ENCODE data around the gene CHMP4B.
A peak's percentile ranks its signal among the peaks of the same experiment; 100 is the strongest.

Gene CHMP4B

DNA sequence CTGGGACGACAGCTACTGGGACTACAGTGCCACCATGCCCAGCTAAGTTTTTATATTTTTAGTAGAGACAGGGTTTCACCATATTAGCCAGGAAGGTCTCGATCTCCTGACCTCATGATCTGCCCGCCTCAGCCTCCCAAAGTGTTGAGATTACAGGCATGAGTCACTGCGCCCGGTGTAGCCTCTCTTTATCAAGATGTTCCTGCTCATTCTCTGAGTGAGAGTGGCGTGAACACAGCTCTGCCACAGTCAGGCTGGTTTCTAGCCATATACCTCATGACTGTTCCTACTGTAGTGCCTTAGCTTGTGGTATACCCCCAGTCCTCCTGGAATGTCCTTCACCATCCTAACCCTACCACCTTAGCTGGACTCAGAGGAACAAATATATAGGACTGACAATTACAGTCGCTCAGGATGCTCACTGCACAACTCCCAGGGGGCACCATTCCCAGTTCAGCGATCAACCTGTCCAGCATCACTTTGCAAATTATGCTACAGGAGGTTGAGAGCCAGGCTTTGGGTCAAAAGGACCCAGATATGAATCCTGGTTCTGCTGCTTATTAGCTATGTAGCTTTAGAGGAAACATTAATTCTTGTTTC is 86.3 kb downstream of the CHMP4B start:
- Histone ChIP-seq H3K79me2 (ENCODE audit: control insufficient read depth, low read length) (no peaks in the 10 kb centered on the region), H3K4me2 (ENCODE audit: low read length) (no peak overlapping the region), H3K27ac (ENCODE audit: low read depth, low read length) (no peak overlapping the region), H3K9me2 (replicated peaks; ENCODE audit: control insufficient read depth, low read length) (no peaks in the 10 kb centered on the region), H3K27me3 (ENCODE audit: control insufficient read depth, low read length) (peaks cover 23% of the 10 kb centered on the region), H3K4me1 (ENCODE audit: control insufficient read depth, low read length) (no peaks in the 10 kb centered on the region), H3F3A (ENCODE audit: control insufficient read depth, insufficient read depth) (no peaks in the 10 kb centered on the region), H4K20me1 (ENCODE audit: control insufficient read depth, insufficient read depth, low read depth, low read length) (no peaks in the 10 kb centered on the region), H3K36me3 (ENCODE audit: control insufficient read depth, low read length) (no peaks in the 10 kb centered on the region), H3K4me3 (ENCODE audit: low read length) (no peak overlapping the region), H3K9me3 (ENCODE audit: control insufficient read depth, insufficient read depth, low read length) (no peaks in the 10 kb centered on the region)
- no peak for TF ChIP-seq EZH2phosphoT487 (IDR thresholded peaks at IDR 0.05; ENCODE audit: borderline replicate concordance, low read length)
- TF ChIP-seq, protein P1, sequence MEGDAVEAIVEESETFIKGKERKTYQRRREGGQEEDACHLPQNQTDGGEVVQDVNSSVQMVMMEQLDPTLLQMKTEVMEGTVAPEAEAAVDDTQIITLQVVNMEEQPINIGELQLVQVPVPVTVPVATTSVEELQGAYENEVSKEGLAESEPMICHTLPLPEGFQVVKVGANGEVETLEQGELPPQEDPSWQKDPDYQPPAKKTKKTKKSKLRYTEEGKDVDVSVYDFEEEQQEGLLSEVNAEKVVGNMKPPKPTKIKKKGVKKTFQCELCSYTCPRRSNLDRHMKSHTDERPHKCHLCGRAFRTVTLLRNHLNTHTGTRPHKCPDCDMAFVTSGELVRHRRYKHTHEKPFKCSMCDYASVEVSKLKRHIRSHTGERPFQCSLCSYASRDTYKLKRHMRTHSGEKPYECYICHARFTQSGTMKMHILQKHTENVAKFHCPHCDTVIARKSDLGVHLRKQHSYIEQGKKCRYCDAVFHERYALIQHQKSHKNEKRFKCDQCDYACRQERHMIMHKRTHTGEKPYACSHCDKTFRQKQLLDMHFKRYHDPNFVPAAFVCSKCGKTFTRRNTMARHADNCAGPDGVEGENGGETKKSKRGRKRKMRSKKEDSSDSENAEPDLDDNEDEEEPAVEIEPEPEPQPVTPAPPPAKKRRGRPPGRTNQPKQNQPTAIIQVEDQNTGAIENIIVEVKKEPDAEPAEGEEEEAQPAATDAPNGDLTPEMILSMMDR (IDR thresholded peaks at IDR 0.05; ENCODE audit: low read depth, low read length, poor library complexity, severe bottlenecking): peak; percentile 56

- H3K9me3 ChIP-seq (ENCODE audit: control insufficient read depth, insufficient read depth, low read length): no peaks in the 10 kb centered on the region
- H3K4me3 ChIP-seq (ENCODE audit: low read length): no peak overlapping the region
- H3K27ac ChIP-seq (ENCODE audit: low read depth, low read length): no peak overlapping the region
- TF ChIP-seq, protein P1 (IDR thresholded peaks at IDR 0.05; ENCODE audit: low read depth, low read length, poor library complexity, severe bottlenecking): no peak
- TF ChIP-seq EZH2phosphoT487 (IDR thresholded peaks at IDR 0.05; ENCODE audit: borderline replicate concordance, low read length): no peak
- no peaks in the 10 kb centered on the region for H3K36me3 ChIP-seq (ENCODE audit: control insufficient read depth, low read length)
- H3K4me2 ChIP-seq (ENCODE audit: low read length): no peak overlapping the region
- H4K20me1 ChIP-seq (ENCODE audit: control insufficient read depth, insufficient read depth, low read depth, low read length): no peaks in the 10 kb centered on the region
- no peaks in the 10 kb centered on the region for H3K4me1 ChIP-seq (ENCODE audit: control insufficient read depth, low read length)
- H3K79me2 ChIP-seq (ENCODE audit: control insufficient read depth, low read length): no peaks in the 10 kb centered on the region
- no peaks in the 10 kb centered on the region for H3K9me2 ChIP-seq (replicated peaks; ENCODE audit: control insufficient read depth, low read length)
- H3F3A ChIP-seq (ENCODE audit: control insufficient read depth, insufficient read depth): no peaks in the 10 kb centered on the region
- H3K27me3 ChIP-seq (ENCODE audit: control insufficient read depth, low read length): peaks cover 23% of the 10 kb centered on the region
Measured at GRCh38 chr20:33899106-33899505, 88.0 kb downstream of the CHMP4B start.

DNA sequence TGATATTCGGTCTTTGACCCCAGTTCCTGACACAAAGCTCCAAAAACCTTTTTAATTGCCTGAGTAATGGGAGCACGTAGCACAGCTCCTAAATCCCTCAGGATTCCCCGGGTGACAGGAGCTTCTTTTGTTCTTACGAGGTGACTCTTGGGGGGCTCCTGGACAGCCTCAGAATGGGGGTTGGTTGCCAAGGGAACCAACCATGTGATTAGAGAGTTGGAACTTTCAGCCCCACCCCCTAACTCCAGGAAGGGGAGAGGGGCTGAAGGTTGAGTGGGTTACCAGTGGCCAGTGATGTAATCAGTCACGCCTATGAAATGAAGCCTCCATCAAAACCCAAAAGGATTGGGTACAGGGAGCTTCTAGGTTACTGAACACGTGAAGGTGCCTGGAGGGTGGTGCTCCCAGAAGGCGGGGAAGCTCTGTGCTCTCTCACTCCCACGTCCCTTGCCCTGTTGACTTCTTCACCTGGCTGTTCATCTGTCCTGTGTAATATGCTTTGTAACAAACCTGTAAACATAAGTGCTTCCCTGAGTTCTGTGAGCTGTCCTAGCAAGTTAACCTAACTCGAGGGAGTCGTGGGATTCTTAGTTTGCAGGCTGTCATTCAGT is 89.5 kb downstream of the CHMP4B start:
- no peaks in the 10 kb centered on the region for H3K9me2 ChIP-seq (replicated peaks; ENCODE audit: control insufficient read depth, low read length)
- H3K4me3 ChIP-seq (ENCODE audit: low read length): no peak overlapping the region
- no peaks in the 10 kb centered on the region for H4K20me1 ChIP-seq (ENCODE audit: control insufficient read depth, insufficient read depth, low read depth, low read length)
- no peaks in the 10 kb centered on the region for H3F3A ChIP-seq (ENCODE audit: control insufficient read depth, insufficient read depth)
- TF ChIP-seq EZH2phosphoT487 (IDR thresholded peaks at IDR 0.05; ENCODE audit: borderline replicate concordance, low read length): no peak
- TF ChIP-seq, protein P1 (IDR thresholded peaks at IDR 0.05; ENCODE audit: low read depth, low read length, poor library complexity, severe bottlenecking): no peak
- no peaks in the 10 kb centered on the region for H3K4me1 ChIP-seq (ENCODE audit: control insufficient read depth, low read length)
- H3K9me3 ChIP-seq (ENCODE audit: control insufficient read depth, insufficient read depth, low read length): no peaks in the 10 kb centered on the region
- no peak overlapping the region for H3K4me2 ChIP-seq (ENCODE audit: low read length)
- no peaks in the 10 kb centered on the region for H3K36me3 ChIP-seq (ENCODE audit: control insufficient read depth, low read length)
- no peaks in the 10 kb centered on the region for H3K79me2 ChIP-seq (ENCODE audit: control insufficient read depth, low read length)
- no peak overlapping the region for H3K27ac ChIP-seq (ENCODE audit: low read depth, low read length)
- peaks cover 20% of the 10 kb centered on the region for H3K27me3 ChIP-seq (ENCODE audit: control insufficient read depth, low read length)
